HL-60 (cell line): ENCODE results near the gene SLC4A8.

Source experiments
- CTCF ChIP-seq: IDR thresholded peaks from one replicate; pipeline ENCODE4 v1.5.1; 2011; ENCODE audit warnings: low read length, control low read depth, inconsistent platforms; ENCODE audit not compliant: insufficient read depth
- GABPA ChIP-seq: IDR thresholded peaks from 2 replicates; pipeline ENCODE4 v1.6.1; 2012; ENCODE audit warnings: low read depth
- POLR2AphosphoS5 ChIP-seq: IDR thresholded peaks from 2 replicates; pipeline ENCODE4 v1.6.1; 2012; ENCODE audit warnings: low read depth
- REST ChIP-seq: IDR thresholded peaks from 2 replicates; pipeline ENCODE4 v1.6.1; 2012; ENCODE audit warnings: low read depth; ENCODE audit not compliant: insufficient replicate concordance
- SPI1 ChIP-seq: IDR thresholded peaks from 2 replicates; pipeline ENCODE4 v1.6.1; 2012; ENCODE audit warnings: low read depth, mild to moderate bottlenecking, borderline replicate concordance

GRCh38 chr12:51439330-51439729 is 14.7 kb downstream of the SLC4A8 start:
- TF ChIP-seq CTCF: no peak
- no peak for TF ChIP-seq POLR2AphosphoS5
- TF ChIP-seq GABPA: no peak
- TF ChIP-seq REST: no peak
- TF ChIP-seq SPI1: no peak
